ENCODE data around the gene SLC7A8.

- TF ChIP-seq POLR2A (IDR thresholded peaks at IDR 0.05), result no peak
- TF ChIP-seq, protein P1, sequence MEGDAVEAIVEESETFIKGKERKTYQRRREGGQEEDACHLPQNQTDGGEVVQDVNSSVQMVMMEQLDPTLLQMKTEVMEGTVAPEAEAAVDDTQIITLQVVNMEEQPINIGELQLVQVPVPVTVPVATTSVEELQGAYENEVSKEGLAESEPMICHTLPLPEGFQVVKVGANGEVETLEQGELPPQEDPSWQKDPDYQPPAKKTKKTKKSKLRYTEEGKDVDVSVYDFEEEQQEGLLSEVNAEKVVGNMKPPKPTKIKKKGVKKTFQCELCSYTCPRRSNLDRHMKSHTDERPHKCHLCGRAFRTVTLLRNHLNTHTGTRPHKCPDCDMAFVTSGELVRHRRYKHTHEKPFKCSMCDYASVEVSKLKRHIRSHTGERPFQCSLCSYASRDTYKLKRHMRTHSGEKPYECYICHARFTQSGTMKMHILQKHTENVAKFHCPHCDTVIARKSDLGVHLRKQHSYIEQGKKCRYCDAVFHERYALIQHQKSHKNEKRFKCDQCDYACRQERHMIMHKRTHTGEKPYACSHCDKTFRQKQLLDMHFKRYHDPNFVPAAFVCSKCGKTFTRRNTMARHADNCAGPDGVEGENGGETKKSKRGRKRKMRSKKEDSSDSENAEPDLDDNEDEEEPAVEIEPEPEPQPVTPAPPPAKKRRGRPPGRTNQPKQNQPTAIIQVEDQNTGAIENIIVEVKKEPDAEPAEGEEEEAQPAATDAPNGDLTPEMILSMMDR (IDR thresholded peaks at IDR 0.05), result no peak
These were observed 64.7 kb downstream of the SLC7A8 start, which contains the start of gene CEBPE for GRCh38 chr14:23118506-23119362.

All from suprapubic skin (tissue), 3 donors.